Naive B cell (primary cell): ENCODE measurements around the gene SRRD. TPM values are rescaled to one million over a fixed set of nuclear protein-coding genes. Genes with fewer than 3 reads are reported as not detected.
"Not testable (repeated sequence)": the region's sequence is repeated elsewhere in the genome, so short reads cannot be mapped to it uniquely, and the experiment has no call there.

ENCODE experiments used
- ATAC-seq, 2 donors: fragments of 150-1000 bp; cut with Tn5 transposase; 2 replicates each; pipeline ENCODE4 v1.10.0; 2021; ENCODE audit warnings: low read depth in 2 of 2, mild to moderate bottlenecking in 2 of 2, moderate library complexity in 2 of 2
- DNase-seq: peaks from one replicate; pipeline ENCODE4 v3.0.0; 2022
- H3K27ac Mint-ChIP-seq, 6 donors: one replicate each; pipeline ENCODE4 v1.8.0; 2020 to 2022; ENCODE audit warnings: mild to moderate bottlenecking in 6 of 6, mixed read lengths in 6 of 6, moderate library complexity in 5 of 6, inconsistent platforms in 2 of 6
- H3K27me3 Mint-ChIP-seq, 3 donors: one replicate each; pipeline ENCODE4 v1.8.0; 2021 to 2022; ENCODE audit warnings: mixed read lengths in 3 of 3, mild to moderate bottlenecking in 1 of 3
- H3K36me3 Mint-ChIP-seq, 2 donors: one replicate each; pipeline ENCODE4 v1.8.0; 2020 to 2022; ENCODE audit warnings: mixed read lengths in 2 of 2, inconsistent platforms in 1 of 2, mild to moderate bottlenecking in 1 of 2
- H3K4me1 Mint-ChIP-seq, 3 donors: one replicate each; pipeline ENCODE4 v1.8.0; 2020 to 2022; ENCODE audit warnings: mixed read lengths in 3 of 3, inconsistent platforms in 1 of 3, mild to moderate bottlenecking in 1 of 3, moderate library complexity in 1 of 3
- H3K4me3 Mint-ChIP-seq, 8 donors: one replicate each; pipeline ENCODE4 v1.8.0; 2020 to 2022; ENCODE audit warnings: mild to moderate bottlenecking in 8 of 8, mixed read lengths in 8 of 8, moderate library complexity in 8 of 8, inconsistent platforms in 2 of 8
- H3K9me3 Mint-ChIP-seq, 7 donors: one replicate each; pipeline ENCODE4 v1.8.0; 2020 to 2022; ENCODE audit warnings: mixed read lengths in 7 of 7, mild to moderate bottlenecking in 5 of 7, inconsistent platforms in 2 of 7, moderate library complexity in 1 of 7
- polyA plus RNA-seq, 6 donors: library from polyadenylated mRNA; unstranded; fragments of 300-500 nt; fragmentation: Illumina TruSeq; gene quantifications; one replicate each; pipeline ENCODE4 v1.2.3, GENCODE V29; 2021; ENCODE audit warnings: low read depth in 6 of 6

The SRRD gene
- polyA plus RNA-seq = 10 to 100 TPM; 17.5 to 28.3 (median 22.7) TPM

GRCh38 chr22:26483439-26484359 lies at the start of gene SRRD, which contains the start of gene HPS4:
TSS of gene SRRD (plus strand) at chr22:26483877. CDS start at chr22:26483891, 14 bp downstream.
TSS of gene HPS4 (minus strand) at chr22:26483783. CDS start at chr22:26481762, 2,021 bp downstream.
- no peaks in the 10 kb centered on the region for H3K27me3 Mint-ChIP-seq
- ATAC-seq = peak; percentile 77 to 81
- H3K4me3 Mint-ChIP-seq = peak within 1 kb of the TSS; percentile 90 to 98 (median 96)
- H3K27ac Mint-ChIP-seq = peak within 1 kb of the TSS; percentile 98 to 100 (median 100)
- H3K36me3 Mint-ChIP-seq = no peaks in the 10 kb centered on the region
- DNase-seq = peak; percentile 94
- no peaks in the 10 kb centered on the region for H3K9me3 Mint-ChIP-seq
- H3K4me1 Mint-ChIP-seq = peaks cover 62 to 70% (median 65%) of the 10 kb centered on the region in 3 donors

GRCh38 chr22:26435327-26436093 lies 48.2 kb upstream of the SRRD start:
- Mint-ChIP-seq H3K36me3 (peaks cover 5 to 16% of the 10 kb centered on the region in 2 donors), H3K27ac (peak overlapping the region in 3 of 6 donors; percentile 20 to 70 (median 30)), H3K27me3 (no peaks in the 10 kb centered on the region), H3K4me3 (peak overlapping the region in 1 of 8 donors; percentile 1), H3K9me3 (no peaks in the 10 kb centered on the region), H3K4me1 (peaks cover 34 to 55% (median 54%) of the 10 kb centered on the region in 3 donors)
- DNase-seq = no peak
- no peak for ATAC-seq

- Mint-ChIP-seq H3K27ac (peak overlapping the region in 1 of 6 donors; percentile 33), H3K9me3 (no peaks in the 10 kb centered on the region), H3K4me3 (no peak overlapping the region), H3K4me1 (peaks cover 28 to 47% (median 42%) of the 10 kb centered on the region in 3 donors), H3K36me3 (peaks cover 5 to 16% of the 10 kb centered on the region in 2 donors), H3K27me3 (no peaks in the 10 kb centered on the region)
- ATAC-seq (no peak), DNase-seq (no peak)
Measured at GRCh38 chr22:26436903-26437515, 46.7 kb upstream of the SRRD start.

- DNase-seq = no peak
- Mint-ChIP-seq H3K27ac (peak overlapping the region in 3 of 6 donors; percentile 41 to 77 (median 72)), H3K9me3 (no peaks in the 10 kb centered on the region), H3K4me1 (peaks cover 24 to 45% (median 34%) of the 10 kb centered on the region in 3 donors), H3K27me3 (no peaks in the 10 kb centered on the region), H3K36me3 (peaks cover 1 to 16% of the 10 kb centered on the region in 2 donors), H3K4me3 (no peak overlapping the region)
- ATAC-seq = no peak
Measured at GRCh38 chr22:26437694-26438392, 45.8 kb upstream of the SRRD start.

- Mint-ChIP-seq H3K27ac (peak overlapping the region in 2 of 6 donors; percentile 53 to 62), H3K4me1 (peaks cover 22 to 38% (median 29%) of the 10 kb centered on the region in 3 donors), H3K36me3 (peaks cover 0 to 17% of the 10 kb centered on the region in 2 donors)
- H3K4me3 Mint-ChIP-seq, H3K27me3 Mint-ChIP-seq, ATAC-seq, DNase-seq, H3K9me3 Mint-ChIP-seq: not testable (repeated sequence)
Measured at GRCh38 chr22:26438776-26439175, 44.9 kb upstream of the SRRD start.

GRCh38 chr22:26439559-26439958 lies 44.1 kb upstream of the SRRD start:
- Mint-ChIP-seq H3K27me3 (no peaks in the 10 kb centered on the region), H3K4me1 (peaks cover 22 to 36% (median 26%) of the 10 kb centered on the region in 3 donors), H3K36me3 (peaks cover 0 to 24% of the 10 kb centered on the region in 2 donors), H3K4me3 (no peak overlapping the region), H3K27ac (no peak overlapping the region), H3K9me3 (no peaks in the 10 kb centered on the region)
- no peak for DNase-seq
- ATAC-seq = no peak

GRCh38 chr22:26442086-26442756 lies 41.5 kb upstream of the SRRD start:
- no peak for DNase-seq
- H3K4me1 Mint-ChIP-seq = peaks cover 6 to 15% (median 7%) of the 10 kb centered on the region in 3 donors
- no peaks in the 10 kb centered on the region for H3K9me3 Mint-ChIP-seq
- peak overlapping the region in 3 of 6 donors; percentile 9 to 79 (median 47) for H3K27ac Mint-ChIP-seq
- peaks cover 0 to 9% of the 10 kb centered on the region in 2 donors for H3K36me3 Mint-ChIP-seq
- H3K27me3 Mint-ChIP-seq = no peaks in the 10 kb centered on the region
- H3K4me3 Mint-ChIP-seq = no peak overlapping the region
- no peak for ATAC-seq

- Mint-ChIP-seq H3K27ac (no peak overlapping the region), H3K4me1 (peaks cover 0 to 17% (median 4%) of the 10 kb centered on the region in 3 donors), H3K9me3 (no peaks in the 10 kb centered on the region), H3K4me3 (no peak overlapping the region), H3K27me3 (no peaks in the 10 kb centered on the region), H3K36me3 (peaks cover 0 to 9% of the 10 kb centered on the region in 2 donors)
- DNase-seq = no peak
- ATAC-seq = no peak
Measured at GRCh38 chr22:26443901-26444690, 39.6 kb upstream of the SRRD start.

GRCh38 chr22:26444777-26445176 lies 38.9 kb upstream of the SRRD start:
- peaks cover 0 to 9% of the 10 kb centered on the region in 2 donors for H3K36me3 Mint-ChIP-seq
- no peaks in the 10 kb centered on the region for H3K9me3 Mint-ChIP-seq
- H3K27ac Mint-ChIP-seq = peak overlapping the region in 2 of 6 donors; percentile 60 to 86
- H3K27me3 Mint-ChIP-seq = no peaks in the 10 kb centered on the region
- no peak overlapping the region for H3K4me3 Mint-ChIP-seq
- ATAC-seq (no peak), DNase-seq (no peak)
- peaks cover 0 to 17% (median 4%) of the 10 kb centered on the region in 3 donors for H3K4me1 Mint-ChIP-seq

- Mint-ChIP-seq H3K4me3 (no peak overlapping the region), H3K27ac (peak overlapping the region in 2 of 6 donors; percentile 52 to 60), H3K9me3 (no peaks in the 10 kb centered on the region), H3K27me3 (no peaks in the 10 kb centered on the region), H3K36me3 (peaks cover 0 to 9% of the 10 kb centered on the region in 2 donors), H3K4me1 (peaks cover 0 to 15% (median 4%) of the 10 kb centered on the region in 3 donors)
- ATAC-seq (no peak), DNase-seq (no peak)
Measured at GRCh38 chr22:26445577-26446275, 38.0 kb upstream of the SRRD start.
